Neural progenitor cell (in vitro differentiated cells): Measurements from ENCODE around the gene RNU2-63P. TPM values are rescaled to one million over a fixed set of nuclear protein-coding genes. Genes with fewer than 3 reads are reported as not detected.

ENCODE experiments used
- DNase-seq: peaks from one replicate; pipeline ENCODE4 v3.0.0-alpha.2; 2016; ENCODE audit warnings: low spot score
- H2AFZ ChIP-seq: fragments of 200-600 bp; sonication (generic); replicated peaks from 2 replicates; pipeline ENCODE4 v1.6.1; 2016; ENCODE audit warnings: antibody characterized with exemption
- H3F3A ChIP-seq: fragments of 200-600 bp; sonication (generic); 2 replicates; pipeline ENCODE4 v1.6.1; 2016; ENCODE audit warnings: antibody characterized with exemption, low read depth
- H3K27ac ChIP-seq: fragments of 200-600 bp; sonication (generic); 2 replicates; pipeline ENCODE4 v1.5.1; 2016; ENCODE audit warnings: mild to moderate bottlenecking
- H3K27me3 ChIP-seq: fragments of 200-600 bp; sonication (generic); 2 replicates; pipeline ENCODE4 v1.6.1; 2016; ENCODE audit warnings: mild to moderate bottlenecking, moderate library complexity
- H3K36me3 ChIP-seq: fragments of 200-600 bp; sonication (generic); 2 replicates; pipeline ENCODE4 v1.5.1; 2016
- H3K4me1 ChIP-seq: fragments of 200-600 bp; sonication (generic); 2 replicates; pipeline ENCODE4 v1.6.1; 2016; ENCODE audit warnings: mixed run types
- H3K4me2 ChIP-seq: fragments of 200-600 bp; sonication (generic); 2 replicates; pipeline ENCODE4 v1.6.1; 2016
- H3K4me3 ChIP-seq: fragments of 200-600 bp; sonication (generic); 2 replicates; pipeline ENCODE4 v1.5.1; 2016
- H3K79me2 ChIP-seq: fragments of 200-600 bp; sonication (generic); 2 replicates; pipeline ENCODE4 v1.6.1; 2016; ENCODE audit warnings: low read depth
- H3K9ac ChIP-seq: fragments of 200-600 bp; sonication (generic); 2 replicates; pipeline ENCODE4 v1.6.1; 2016
- H3K9me3 ChIP-seq: fragments of 200-600 bp; sonication (generic); 2 replicates; pipeline ENCODE4 v1.5.1; 2016; ENCODE audit warnings: low read depth
- H4K20me1 ChIP-seq: fragments of 200-600 bp; sonication (generic); 2 replicates; pipeline ENCODE4 v1.6.1; 2016; ENCODE audit warnings: low read depth
- H3K27ac Mint-ChIP-seq: 3 replicates; pipeline ENCODE4 v1.8.0; 2021; ENCODE audit warnings: mixed read lengths
- H3K27me3 Mint-ChIP-seq: 2 replicates; pipeline ENCODE4 v1.8.0; 2022; ENCODE audit warnings: low read depth, mild to moderate bottlenecking, inconsistent platforms, moderate library complexity, mixed read lengths; ENCODE audit not compliant: insufficient read depth
- H3K36me3 Mint-ChIP-seq: 3 replicates; pipeline ENCODE4 v1.8.0; 2021; ENCODE audit warnings: mixed read lengths
- H3K4me1 Mint-ChIP-seq: 3 replicates; pipeline ENCODE4 v1.8.0; 2021; ENCODE audit warnings: mixed read lengths
- H3K4me3 Mint-ChIP-seq: 3 replicates; pipeline ENCODE4 v1.8.0; 2021; ENCODE audit warnings: mild to moderate bottlenecking, moderate library complexity, mixed read lengths
- H3K9me3 Mint-ChIP-seq: 3 replicates; pipeline ENCODE4 v1.8.0; 2020; ENCODE audit warnings: mixed read lengths
- CTCF ChIP-seq: fragments of 200-600 bp; sonication (generic); IDR thresholded peaks from 2 replicates; pipeline ENCODE4 v1.5.1; 2017; ENCODE audit warnings: antibody characterized with exemption, mild to moderate bottlenecking
- EZH2 ChIP-seq: fragments of 200-600 bp; sonication (generic); IDR thresholded peaks from 2 replicates; pipeline ENCODE4 v1.6.1; 2017; ENCODE audit warnings: antibody characterized with exemption, mild to moderate bottlenecking, moderate library complexity
- EZH2phosphoT487 ChIP-seq: fragments of 200-600 bp; sonication (generic); IDR thresholded peaks from 2 replicates; pipeline ENCODE4 v1.6.1; 2017; ENCODE audit warnings: antibody characterized with exemption
- total RNA-seq: library from RNA; depleted of rRNA; stranded (reverse); fragments of >200 nt; gene quantifications from 2 replicates; pipeline ENCODE4 v1.2.3, GENCODE V29; 2015; ENCODE audit warnings: low replicate concordance

RNU2-63P gene
- total RNA-seq, 1 donor from 2014 or later: not detected

- TF ChIP-seq EZH2phosphoT487 (no peak), EZH2 (no peak), CTCF (no peak)
- no peaks in the 10 kb centered on the region for H3K36me3 Mint-ChIP-seq
- Histone ChIP-seq H3K4me3 (peak overlapping the region; percentile 58), H3K9ac (no peak overlapping the region), H3K4me2 (peak overlapping the region; percentile 72), H3K27me3 (no peaks in the 10 kb centered on the region), H4K20me1 (no peaks in the 10 kb centered on the region), H3K4me1 (peaks cover 16% of the 10 kb centered on the region), H3K79me2 (no peaks in the 10 kb centered on the region), H3K27ac (no peak overlapping the region), H3K36me3 (no peaks in the 10 kb centered on the region), H2AFZ (peak overlapping the region; percentile 93), H3F3A (peaks cover 27% of the 10 kb centered on the region), H3K9me3 (no peaks in the 10 kb centered on the region)
- peak; percentile 77 for DNase-seq
- H3K4me3 Mint-ChIP-seq: peak overlapping the region; percentile 96
- peak overlapping the region; percentile 100 for H3K27ac Mint-ChIP-seq
- H3K4me1 Mint-ChIP-seq: peaks cover 19% of the 10 kb centered on the region
- peaks cover 10% of the 10 kb centered on the region for H3K27me3 Mint-ChIP-seq
- H3K9me3 Mint-ChIP-seq: no peaks in the 10 kb centered on the region
Measured at GRCh38 chr2:88016960-88017779, 823 bp upstream of the RNU2-63P start.

DNA sequence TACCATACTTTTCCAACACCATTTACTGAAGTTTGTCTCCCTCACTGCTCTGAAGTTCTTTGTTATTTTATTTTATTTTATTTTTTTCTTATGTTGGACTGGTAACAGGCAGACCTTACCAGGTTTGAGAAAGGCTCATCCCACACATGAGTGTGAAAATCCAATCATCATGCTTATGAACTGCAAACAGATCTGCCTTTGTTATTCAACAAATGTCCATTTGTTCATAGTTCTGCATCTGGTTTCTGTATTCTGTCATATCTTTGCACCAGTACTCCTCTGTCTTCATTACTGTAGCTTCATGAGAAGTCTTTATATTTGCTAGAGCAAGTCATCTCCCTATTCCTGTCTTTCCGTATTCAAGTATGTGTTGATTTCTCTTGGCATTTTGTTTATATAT lies 5.3 kb downstream of the RNU2-63P start:
- Histone ChIP-seq H3F3A (peaks cover 20% of the 10 kb centered on the region), H3K4me1 (no peaks in the 10 kb centered on the region), H3K9ac (no peak overlapping the region), H3K4me2 (no peak overlapping the region), H4K20me1 (no peaks in the 10 kb centered on the region), H3K9me3 (no peaks in the 10 kb centered on the region), H3K27ac (no peak overlapping the region), H2AFZ (no peak overlapping the region), H3K4me3 (no peak overlapping the region), H3K27me3 (no peaks in the 10 kb centered on the region), H3K36me3 (no peaks in the 10 kb centered on the region), H3K79me2 (no peaks in the 10 kb centered on the region)
- H3K27me3 Mint-ChIP-seq: peaks cover 2% of the 10 kb centered on the region
- H3K9me3 Mint-ChIP-seq: no peaks in the 10 kb centered on the region
- no peak overlapping the region for H3K4me3 Mint-ChIP-seq
- TF ChIP-seq CTCF: no peak
- no peak for TF ChIP-seq EZH2phosphoT487
- TF ChIP-seq EZH2: no peak
- DNase-seq: no peak
- H3K4me1 Mint-ChIP-seq: peaks cover 4% of the 10 kb centered on the region
- no peak overlapping the region for H3K27ac Mint-ChIP-seq
- no peaks in the 10 kb centered on the region for H3K36me3 Mint-ChIP-seq

DNA sequence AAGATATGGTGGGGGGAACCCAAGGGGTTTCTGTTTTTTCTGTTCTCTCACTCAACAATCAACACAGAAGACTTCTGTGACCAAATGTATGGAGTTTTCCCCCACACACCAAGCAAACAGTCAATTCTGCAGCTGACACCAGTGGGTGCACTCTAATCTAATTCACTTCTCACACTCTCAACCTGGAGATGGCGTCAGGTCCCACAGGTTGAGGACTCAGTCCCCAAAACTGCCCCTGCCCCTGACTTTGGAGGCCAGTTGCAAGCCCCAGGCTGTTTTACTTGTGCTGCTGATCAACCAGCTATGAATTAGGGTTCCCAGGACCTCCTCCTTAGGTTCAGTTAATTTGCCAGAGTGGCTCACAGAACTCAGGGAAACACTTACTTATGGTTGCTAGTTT lies 6.2 kb downstream of the RNU2-63P start:
- no peaks in the 10 kb centered on the region for H3K36me3 Mint-ChIP-seq
- H3K9ac ChIP-seq: no peak overlapping the region
- no peaks in the 10 kb centered on the region for H3K36me3 ChIP-seq
- no peak overlapping the region for H3K4me3 Mint-ChIP-seq
- peaks cover 11% of the 10 kb centered on the region for H3F3A ChIP-seq
- H3K27me3 ChIP-seq: no peaks in the 10 kb centered on the region
- no peak overlapping the region for H3K4me2 ChIP-seq
- no peak overlapping the region for H3K27ac ChIP-seq
- no peak overlapping the region for H3K4me3 ChIP-seq
- H3K79me2 ChIP-seq: no peaks in the 10 kb centered on the region
- no peaks in the 10 kb centered on the region for H4K20me1 ChIP-seq
- peaks cover 4% of the 10 kb centered on the region for H3K4me1 Mint-ChIP-seq
- H3K27me3 Mint-ChIP-seq: peaks cover 6% of the 10 kb centered on the region
- H3K9me3 Mint-ChIP-seq: no peaks in the 10 kb centered on the region
- H3K9me3 ChIP-seq: no peaks in the 10 kb centered on the region
- DNase-seq: no peak
- no peak overlapping the region for H2AFZ ChIP-seq
- TF ChIP-seq CTCF (no peak), EZH2 (no peak), EZH2phosphoT487 (no peak)
- H3K4me1 ChIP-seq: no peaks in the 10 kb centered on the region
- no peak overlapping the region for H3K27ac Mint-ChIP-seq
